D341Med (cell line): Measurements from ENCODE around the gene TTC16.
A peak's percentile ranks its signal among the peaks of the same experiment; 100 is the strongest.

Source experiments
- DNase-seq: peaks from one replicate; pipeline ENCODE4 v3.0.0; 2012; ENCODE audit warnings: low spot score

Gene TTC16

GRCh38 chr9:127697575-127697974, 18.3 kb upstream of the TTC16 start:
- no peak for DNase-seq

GRCh38 chr9:127698386-127698785, 17.5 kb upstream of the TTC16 start:
- no peak for DNase-seq

- DNase-seq: peak; percentile 80
Measured at GRCh38 chr9:127698985-127699670, 16.8 kb upstream of the TTC16 start.

- DNase-seq: no peak
Measured at GRCh38 chr9:127700140-127700539, 15.7 kb upstream of the TTC16 start.

GRCh38 chr9:127700594-127701255, 15.2 kb upstream of the TTC16 start:
- DNase-seq: no peak

GRCh38 chr9:127703289-127703946, 12.5 kb upstream of the TTC16 start:
- DNase-seq: no peak

GRCh38 chr9:127705577-127706379, 10.1 kb upstream of the TTC16 start:
- DNase-seq: no peak

- DNase-seq: no peak
Measured at GRCh38 chr9:127706836-127707241, 9.0 kb upstream of the TTC16 start, which contains the start of gene CFAP157. CFAP157 (plus strand) TSS chr9:127706988; CDS start chr9:127707032, 44 bp downstream.

GRCh38 chr9:127707766-127708165, 8.1 kb upstream of the TTC16 start:
- no peak for DNase-seq

GRCh38 chr9:127708952-127709587, 6.8 kb upstream of the TTC16 start:
- no peak for DNase-seq

GRCh38 chr9:127710204-127710783, 5.6 kb upstream of the TTC16 start:
- no peak for DNase-seq

- DNase-seq: no peak
Measured at GRCh38 chr9:127711226-127711701, 4.6 kb upstream of the TTC16 start.

GRCh38 chr9:127711831-127712274, 4.0 kb upstream of the TTC16 start:
- no peak for DNase-seq

GRCh38 chr9:127712371-127712770, 3.5 kb upstream of the TTC16 start:
- no peak for DNase-seq

GRCh38 chr9:127712867-127713266, 3.0 kb upstream of the TTC16 start:
- DNase-seq: no peak

- DNase-seq: no peak
Measured at GRCh38 chr9:127714020-127714750, 1.7 kb upstream of the TTC16 start.

- DNase-seq: peak; percentile 67
Measured at GRCh38 chr9:127714951-127715469, 869 bp upstream of the TTC16 start.

- no peak for DNase-seq
Measured at GRCh38 chr9:127716412-127716811, 533 bp downstream of the TTC16 start.

GRCh38 chr9:127717766-127718165, 1.9 kb downstream of the TTC16 start:
- no peak for DNase-seq
